Mesodermal cell (in vitro differentiated cells): Measurements from ENCODE around the gene ARFGAP3. TPM values are rescaled to one million over a fixed set of nuclear protein-coding genes. Genes with fewer than 3 reads are reported as not detected.
A peak's percentile ranks its signal among the peaks of the same experiment; 100 is the strongest.

ENCODE experiments used
- H3K27ac ChIP-seq: 2 replicates; pipeline ENCODE4 v1.7.0; 2013; ENCODE audit warnings: mild to moderate bottlenecking, low read depth, low read length, moderate library complexity; ENCODE audit not compliant: severe bottlenecking
- H3K36me3 ChIP-seq: 2 replicates; pipeline ENCODE4 v1.7.1; 2013; ENCODE audit warnings: mild to moderate bottlenecking, low read length, moderate library complexity; ENCODE audit not compliant: control insufficient read depth, insufficient read depth
- H3K4me1 ChIP-seq: one replicate; pipeline ENCODE4 v1.7.1; 2013; ENCODE audit warnings: mild to moderate bottlenecking, low read length; ENCODE audit not compliant: insufficient read depth, control insufficient read depth, poor library complexity, severe bottlenecking
- H3K4me3 ChIP-seq: 2 replicates; pipeline ENCODE4 v1.7.0; 2013; ENCODE audit warnings: low read length, control low read depth, mild to moderate bottlenecking; ENCODE audit not compliant: insufficient read depth, poor library complexity, severe bottlenecking; ENCODE audit errors: extremely low read depth
- H3K9me3 ChIP-seq: 2 replicates; pipeline ENCODE4 v1.7.1; 2013; ENCODE audit warnings: mild to moderate bottlenecking, low read length, moderate library complexity; ENCODE audit not compliant: control insufficient read depth
- WGBS, 2 experiments: methylation state at CpG; one replicate each; pipeline ENCODE4 v1.1.5; 2013; ENCODE audit warnings: missing lambda C conversion rate in 2 of 2; ENCODE audit not compliant: insufficient coverage in 2 of 2; 5-methylcytosine and 5-hydroxymethylcytosine counted together
- polyA plus RNA-seq, 2 experiments: library from polyadenylated mRNA; stranded (reverse); fragments of 50-300 nt; gene quantifications; one replicate each; pipeline ENCODE4 v1.2.3, GENCODE V29; 2013

The ARFGAP3 gene, protein sequence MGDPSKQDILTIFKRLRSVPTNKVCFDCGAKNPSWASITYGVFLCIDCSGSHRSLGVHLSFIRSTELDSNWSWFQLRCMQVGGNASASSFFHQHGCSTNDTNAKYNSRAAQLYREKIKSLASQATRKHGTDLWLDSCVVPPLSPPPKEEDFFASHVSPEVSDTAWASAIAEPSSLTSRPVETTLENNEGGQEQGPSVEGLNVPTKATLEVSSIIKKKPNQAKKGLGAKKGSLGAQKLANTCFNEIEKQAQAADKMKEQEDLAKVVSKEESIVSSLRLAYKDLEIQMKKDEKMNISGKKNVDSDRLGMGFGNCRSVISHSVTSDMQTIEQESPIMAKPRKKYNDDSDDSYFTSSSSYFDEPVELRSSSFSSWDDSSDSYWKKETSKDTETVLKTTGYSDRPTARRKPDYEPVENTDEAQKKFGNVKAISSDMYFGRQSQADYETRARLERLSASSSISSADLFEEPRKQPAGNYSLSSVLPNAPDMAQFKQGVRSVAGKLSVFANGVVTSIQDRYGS
- 43.3 TPM for polyA plus RNA-seq (2013, experiment 1 of 2)
- polyA plus RNA-seq (2013, experiment 2 of 2), result 50.2 TPM

GRCh38 chr22:42856865-42857704 lies at the start of gene ARFGAP3:
Gene ARFGAP3, minus strand, starts transcription at chr22:42857273. Its CDS starts 91 bp downstream, at chr22:42857182.
- Histone ChIP-seq H3K4me3 (peak within 1 kb of the TSS; percentile 89), H3K27ac (peak within 1 kb of the TSS; percentile 95), H3K9me3 (no peaks in the 10 kb centered on the region), H3K36me3 (peaks cover 6% of the 10 kb centered on the region), H3K4me1 (no peaks in the 10 kb centered on the region)
- WGBS, 2 experiments, result 10 to 15% methylated on average over 75 to 77 of the region's 111 CpGs

GRCh38 chr22:42905702-42906183 lies 48.7 kb upstream of the ARFGAP3 start:
- peaks cover 79% of the 10 kb centered on the region for H3K36me3 ChIP-seq
- WGBS, 2 experiments, result 94 to 96% methylated on average over 3 to 4 of the region's 5 CpGs

GRCh38 chr22:42905217-42905616 lies 48.1 kb upstream of the ARFGAP3 start:
- H3K4me1 ChIP-seq, result peaks cover 3% of the 10 kb centered on the region
- peaks cover 77% of the 10 kb centered on the region for H3K36me3 ChIP-seq
- no peak overlapping the region for H3K4me3 ChIP-seq
- no peaks in the 10 kb centered on the region for H3K9me3 ChIP-seq
- WGBS, 2 experiments, result 88 to 96% methylated on average over 12 to 13 of the region's 13 CpGs
- no peak overlapping the region for H3K27ac ChIP-seq

More at GRCh38 chr22:42905702-42906183, 48.7 kb upstream of the ARFGAP3 start:
- H3K27ac ChIP-seq, result no peak overlapping the region
- no peak overlapping the region for H3K4me3 ChIP-seq
- peaks cover 3% of the 10 kb centered on the region for H3K4me1 ChIP-seq
- no peaks in the 10 kb centered on the region for H3K9me3 ChIP-seq

DNA sequence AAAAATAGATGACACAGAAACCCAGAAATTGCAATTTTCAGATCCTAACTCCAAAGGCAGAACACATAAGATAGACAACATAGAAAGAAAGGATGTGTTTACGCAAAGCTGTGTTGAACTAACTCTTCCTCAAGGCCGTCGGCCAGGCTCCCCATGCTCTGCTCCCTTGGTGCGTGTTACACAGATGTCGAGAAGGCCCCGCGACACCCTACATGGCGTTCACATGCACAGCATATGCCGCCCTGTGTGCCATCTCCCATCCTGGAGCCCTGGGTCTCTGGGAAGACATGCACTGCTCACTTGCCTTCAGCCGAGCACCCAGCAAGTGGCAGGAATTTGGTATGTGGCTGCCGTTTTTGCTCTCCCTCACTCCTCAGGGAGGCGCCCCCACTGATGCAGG lies 47.0 kb upstream of the ARFGAP3 start:
- H3K27ac ChIP-seq, result no peak overlapping the region
- H3K36me3 ChIP-seq, result peaks cover 65% of the 10 kb centered on the region
- H3K4me1 ChIP-seq, result peaks cover 3% of the 10 kb centered on the region
- no peaks in the 10 kb centered on the region for H3K9me3 ChIP-seq
- 87 to 92% methylated on average over 12 of the region's 12 CpGs for WGBS, 2 experiments
- H3K4me3 ChIP-seq, result no peak overlapping the region

DNA sequence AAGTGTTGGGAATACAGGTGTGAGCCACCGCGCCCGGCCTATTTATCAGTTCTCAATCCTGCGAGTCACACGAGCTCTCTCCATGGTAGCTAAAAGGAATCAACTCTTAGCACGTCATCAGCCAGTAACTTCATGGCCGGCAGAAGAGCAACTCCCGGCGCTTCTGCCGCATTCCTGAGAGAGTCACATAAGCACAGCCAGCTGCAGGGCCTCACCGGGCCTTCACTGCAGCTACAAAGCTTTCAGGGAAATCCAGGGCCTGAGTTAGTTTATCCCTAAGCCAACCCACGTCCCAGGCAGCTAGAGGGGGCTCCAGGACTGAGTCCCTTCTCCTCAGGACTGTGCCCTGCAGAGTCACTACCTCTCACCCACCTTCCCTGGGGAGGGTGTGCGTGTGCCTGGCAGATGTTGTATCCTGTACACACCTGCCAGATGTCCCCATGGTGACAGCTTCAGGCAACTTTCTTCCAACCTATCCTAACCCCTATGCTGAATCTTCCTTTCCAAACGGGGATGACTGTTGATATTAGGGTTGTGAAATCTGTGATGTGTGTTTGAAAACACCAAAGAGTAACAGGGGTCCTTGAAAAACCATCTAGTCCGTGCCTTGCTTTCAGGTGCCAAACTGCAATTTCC lies 45.9 kb upstream of the ARFGAP3 start:
- peaks cover 9% of the 10 kb centered on the region for H3K4me1 ChIP-seq
- no peak overlapping the region for H3K4me3 ChIP-seq
- H3K9me3 ChIP-seq, result no peaks in the 10 kb centered on the region
- H3K27ac ChIP-seq, result no peak overlapping the region
- 82 to 85% methylated on average over 12 to 13 of the region's 15 CpGs for WGBS, 2 experiments
- H3K36me3 ChIP-seq, result peaks cover 58% of the 10 kb centered on the region

- Histone ChIP-seq H3K4me1 (peaks cover 9% of the 10 kb centered on the region), H3K27ac (no peak overlapping the region), H3K9me3 (no peaks in the 10 kb centered on the region), H3K36me3 (peaks cover 49% of the 10 kb centered on the region), H3K4me3 (no peak overlapping the region)
- WGBS, 2 experiments, result 89 to 94% methylated on average over 12 to 14 of the region's 14 CpGs
Observed at GRCh38 chr22:42901790-42902508, 44.9 kb upstream of the ARFGAP3 start.

DNA sequence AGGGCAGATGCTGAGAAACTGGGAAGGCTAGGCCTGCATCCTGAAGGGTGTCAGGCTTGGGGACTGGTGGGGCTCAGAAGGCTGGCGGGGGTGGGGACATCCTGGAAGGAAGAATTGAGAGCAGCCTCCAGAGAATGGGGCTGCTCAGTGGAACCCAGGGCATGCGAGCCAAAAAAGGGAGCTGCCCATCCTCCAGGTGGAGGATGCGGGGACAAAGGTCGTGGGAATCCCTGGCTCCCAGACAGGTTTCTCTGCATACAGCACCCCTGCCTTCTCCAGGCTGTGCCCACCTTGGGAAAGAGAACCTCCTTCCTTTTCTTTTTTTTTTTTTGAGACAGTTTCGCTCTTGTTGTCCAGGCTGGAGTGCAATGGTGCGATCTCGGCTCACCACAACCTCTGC lies 40.9 kb upstream of the ARFGAP3 start:
- no peaks in the 10 kb centered on the region for H3K9me3 ChIP-seq
- H3K36me3 ChIP-seq, result peaks cover 30% of the 10 kb centered on the region
- no peak overlapping the region for H3K4me3 ChIP-seq
- 98 to 99% methylated on average over 6 to 7 of the region's 7 CpGs for WGBS, 2 experiments
- H3K4me1 ChIP-seq, result peaks cover 5% of the 10 kb centered on the region
- no peak overlapping the region for H3K27ac ChIP-seq

- Histone ChIP-seq H3K36me3 (peaks cover 32% of the 10 kb centered on the region), H3K27ac (no peak overlapping the region), H3K9me3 (no peaks in the 10 kb centered on the region), H3K4me1 (peaks cover 5% of the 10 kb centered on the region), H3K4me3 (no peak overlapping the region)
- WGBS, 2 experiments, result 89 to 90% methylated on average over 8 of the region's 9 CpGs
Observed at GRCh38 chr22:42895541-42895981, 38.5 kb upstream of the ARFGAP3 start.

DNA sequence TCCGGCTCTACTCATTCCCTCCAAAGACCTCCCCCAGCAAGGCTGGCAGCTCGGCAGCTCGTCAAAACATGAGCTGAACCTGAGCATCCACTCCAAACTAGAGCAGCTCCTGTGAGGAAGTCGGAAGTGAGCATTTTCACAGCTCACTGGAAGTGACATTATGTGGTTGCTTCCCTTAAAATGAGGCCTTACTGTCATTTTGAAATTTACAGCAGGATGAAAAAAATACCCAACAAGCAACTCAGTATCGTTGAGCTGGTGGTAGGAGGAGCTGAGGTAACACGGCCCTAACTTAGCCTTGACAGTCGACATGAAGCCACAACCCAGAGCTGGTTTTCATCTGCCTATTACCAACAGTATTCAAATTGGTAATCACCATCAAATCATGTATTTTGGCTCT lies 38.0 kb upstream of the ARFGAP3 start:
- 82 to 84% methylated on average over 6 to 7 of the region's 7 CpGs for WGBS, 2 experiments
- H3K4me3 ChIP-seq, result no peak overlapping the region
- peaks cover 37% of the 10 kb centered on the region for H3K36me3 ChIP-seq
- H3K4me1 ChIP-seq, result peaks cover 5% of the 10 kb centered on the region
- no peak overlapping the region for H3K27ac ChIP-seq
- no peaks in the 10 kb centered on the region for H3K9me3 ChIP-seq
